ENCODE results near the gene CABLES1. TPM values are rescaled to one million over a fixed set of nuclear protein-coding genes. Genes with fewer than 3 reads are reported as not detected.

The CABLES1 gene
- polyA plus RNA-seq, 3 donors, result 0.09 to 0.15 TPM; not detected in 1

GRCh38 chr18:23226391-23226790 lies 91.1 kb downstream of the CABLES1 start:
- no peak overlapping the region for H3K4me3 Mint-ChIP-seq

More at GRCh38 chr18:23226391-23226790, 91.1 kb downstream of the CABLES1 start:
- no peaks in the 10 kb centered on the region for H3K79me2 ChIP-seq (ENCODE audit: insufficient read depth, low read length)
- H3K4me3 ChIP-seq (replicated peaks in 1 of 3; ENCODE audit: low read depth in 2 of 3, low read length in 3 of 3), result no peak overlapping the region
- H3K27me3 Mint-ChIP-seq (ENCODE audit: low read depth in 3 of 3), result peaks cover 3 to 9% (median 4%) of the 10 kb centered on the region in 3 donors
- H3K36me3 ChIP-seq (replicated peaks in 1 of 2; ENCODE audit: control insufficient read depth in 1 of 2, insufficient read depth in 2 of 2, low read length in 2 of 2), result no peaks in the 10 kb centered on the region
- TF ChIP-seq CTCF (IDR thresholded peaks at IDR 0.05), result no peak
- H4K20me1 ChIP-seq (ENCODE audit: insufficient read depth, low read length), result no peaks in the 10 kb centered on the region
- no peaks in the 10 kb centered on the region for H3K9me3 Mint-ChIP-seq
- intact Hi-C loops (cut with micrococcal nuclease), result loop anchor here in 1 of 2 donors (10.0 kb wide), 1 partner anchor 92 kb away; the partner anchor contains the start of gene CABLES1
- H3K9me3 ChIP-seq (replicated peaks in 1 of 2; ENCODE audit: control insufficient read depth in 1 of 2, insufficient read depth in 1 of 2, low read length in 2 of 2), result no peaks in the 10 kb centered on the region
- peaks cover 58% of the 10 kb centered on the region for H3K4me1 Mint-ChIP-seq
- H3K4me1 ChIP-seq (ENCODE audit: control insufficient read depth in 1 of 2, insufficient read depth in 2 of 2, low read length in 2 of 2), result peaks cover 21 to 30% of the 10 kb centered on the region in 2 donors
- H3K9ac ChIP-seq (ENCODE audit: insufficient read depth, low read length, poor library complexity, severe bottlenecking), result no peak overlapping the region
- 88% methylated on average over 2 of the region's 3 CpGs for WGBS (ENCODE audit: insufficient coverage)
- H3K27ac ChIP-seq (ENCODE audit: low read depth in 1 of 2, low read length in 2 of 2), result no peak overlapping the region
- peaks cover 0 to 4% of the 10 kb centered on the region in 2 donors for H3K36me3 Mint-ChIP-seq
- H3K27ac Mint-ChIP-seq, result peak overlapping the region in 5 of 7 donors; percentile 2 to 66 (median 55)
- no peak overlapping the region for H2AFZ ChIP-seq (ENCODE audit: insufficient read depth, low read depth, low read length, poor library complexity, severe bottlenecking)
- no peak for DNase-seq
- no peaks in the 10 kb centered on the region for H3K27me3 ChIP-seq (ENCODE audit: control insufficient read depth in 2 of 2, insufficient read depth in 2 of 2, low read length in 2 of 2)
- no peak overlapping the region for H3K4me2 ChIP-seq (replicated peaks; ENCODE audit: extremely low read depth, low read length, poor library complexity, severe bottlenecking)
